T-helper 1 cell treated with Interleukin-12 subunit alpha and Interleukin-12 subunit beta and Interleukin-4 antibody, amounts not matched to agents 30 μg/mL and 1 μg/mL, for 36 hours (primary cell): ENCODE results near the gene HIPK2.
"Not testable (repeated sequence)": the region's sequence is repeated elsewhere in the genome, so short reads cannot be mapped to it uniquely, and the experiment has no call there.

Experiments used
- H3K27ac Mint-ChIP-seq: one replicate; pipeline ENCODE4 v1.8.0; 2021; ENCODE audit warnings: mild to moderate bottlenecking, mixed read lengths
- H3K27me3 Mint-ChIP-seq: one replicate; pipeline ENCODE4 v1.8.0; 2021; ENCODE audit warnings: low read depth, mixed read lengths
- H3K36me3 Mint-ChIP-seq: one replicate; pipeline ENCODE4 v1.8.0; 2021; ENCODE audit warnings: low read depth, mixed read lengths
- H3K4me1 Mint-ChIP-seq: one replicate; pipeline ENCODE4 v1.8.0; 2021; ENCODE audit warnings: low read depth, mixed read lengths
- H3K4me3 Mint-ChIP-seq: one replicate; pipeline ENCODE4 v1.8.0; 2021; ENCODE audit warnings: mild to moderate bottlenecking, moderate library complexity, mixed read lengths
- H3K9me3 Mint-ChIP-seq: one replicate; pipeline ENCODE4 v1.8.0; 2021; ENCODE audit warnings: mixed read lengths

HIPK2 gene

DNA sequence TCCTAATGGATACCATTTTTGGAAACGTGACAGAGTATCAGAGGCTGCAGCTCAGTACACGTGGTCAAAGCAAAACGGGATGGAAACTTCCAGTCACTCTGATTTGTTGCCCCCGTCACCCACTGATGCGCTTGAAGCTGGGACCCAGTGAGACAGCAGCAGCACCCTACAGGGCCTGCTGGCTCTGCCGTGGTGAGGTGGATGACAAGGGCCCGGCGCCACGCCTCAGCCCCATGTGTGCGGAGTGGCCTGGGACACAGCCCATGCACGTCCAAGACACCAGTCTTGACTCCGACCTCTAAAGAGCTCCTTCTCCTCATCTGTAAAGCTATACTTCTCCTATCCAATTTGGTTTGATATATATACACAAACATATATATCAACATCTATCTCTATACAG lies 215.3 kb downstream of the HIPK2 start:
- Mint-ChIP-seq H3K4me3 (no peak overlapping the region), H3K27ac (no peak overlapping the region), H3K27me3 (peaks cover 5% of the 10 kb centered on the region), H3K9me3 (peaks cover 3% of the 10 kb centered on the region), H3K4me1 (no peaks in the 10 kb centered on the region), H3K36me3 (no peaks in the 10 kb centered on the region)

DNA sequence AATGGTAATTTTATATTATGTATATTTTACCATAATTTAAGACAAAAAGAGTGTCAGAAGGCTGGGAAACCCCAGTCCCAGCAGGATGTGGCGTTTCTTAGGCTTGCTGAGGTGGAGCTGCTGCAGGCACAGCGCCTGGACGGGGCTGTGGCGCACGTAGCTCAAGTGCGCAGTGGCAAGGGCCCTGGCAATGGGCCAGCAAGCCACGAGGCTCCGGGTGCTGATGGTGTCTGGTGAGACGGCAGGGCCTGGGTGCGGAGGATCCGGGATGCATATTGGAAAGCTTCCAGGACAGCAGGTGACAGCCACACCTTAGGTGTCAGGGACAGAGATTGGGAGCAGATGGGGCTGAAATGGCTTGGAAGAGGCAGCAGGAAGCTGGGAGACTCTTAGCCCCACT lies 217.1 kb downstream of the HIPK2 start:
- peaks cover 14% of the 10 kb centered on the region for H3K27me3 Mint-ChIP-seq
- H3K4me1 Mint-ChIP-seq = no peaks in the 10 kb centered on the region
- H3K4me3 Mint-ChIP-seq = no peak overlapping the region
- peaks cover 3% of the 10 kb centered on the region for H3K9me3 Mint-ChIP-seq
- H3K36me3 Mint-ChIP-seq = no peaks in the 10 kb centered on the region
- H3K27ac Mint-ChIP-seq = no peak overlapping the region

DNA sequence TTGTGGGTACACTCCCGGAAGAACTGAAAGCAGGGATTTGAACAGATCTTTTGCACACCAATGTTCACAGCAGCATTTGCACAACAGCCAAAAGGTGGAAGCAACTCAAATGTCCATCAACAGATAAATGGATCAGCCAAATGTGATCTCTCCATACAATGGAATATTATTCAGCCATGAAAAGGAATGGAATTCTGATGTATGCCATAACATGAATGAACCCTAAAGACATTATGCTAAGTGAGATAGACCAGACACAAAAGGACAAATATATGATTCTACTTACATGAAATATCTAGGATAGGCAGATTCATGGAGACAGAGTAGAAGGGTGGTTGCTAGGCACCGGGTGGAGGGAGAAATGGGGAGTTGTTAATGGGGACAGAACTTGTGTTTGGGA lies 217.6 kb downstream of the HIPK2 start:
- H3K4me3 Mint-ChIP-seq = no peak overlapping the region
- peaks cover 3% of the 10 kb centered on the region for H3K9me3 Mint-ChIP-seq
- H3K27me3 Mint-ChIP-seq = peaks cover 16% of the 10 kb centered on the region
- H3K4me1 Mint-ChIP-seq = no peaks in the 10 kb centered on the region
- H3K27ac Mint-ChIP-seq = no peak overlapping the region
- H3K36me3 Mint-ChIP-seq = no peaks in the 10 kb centered on the region

DNA sequence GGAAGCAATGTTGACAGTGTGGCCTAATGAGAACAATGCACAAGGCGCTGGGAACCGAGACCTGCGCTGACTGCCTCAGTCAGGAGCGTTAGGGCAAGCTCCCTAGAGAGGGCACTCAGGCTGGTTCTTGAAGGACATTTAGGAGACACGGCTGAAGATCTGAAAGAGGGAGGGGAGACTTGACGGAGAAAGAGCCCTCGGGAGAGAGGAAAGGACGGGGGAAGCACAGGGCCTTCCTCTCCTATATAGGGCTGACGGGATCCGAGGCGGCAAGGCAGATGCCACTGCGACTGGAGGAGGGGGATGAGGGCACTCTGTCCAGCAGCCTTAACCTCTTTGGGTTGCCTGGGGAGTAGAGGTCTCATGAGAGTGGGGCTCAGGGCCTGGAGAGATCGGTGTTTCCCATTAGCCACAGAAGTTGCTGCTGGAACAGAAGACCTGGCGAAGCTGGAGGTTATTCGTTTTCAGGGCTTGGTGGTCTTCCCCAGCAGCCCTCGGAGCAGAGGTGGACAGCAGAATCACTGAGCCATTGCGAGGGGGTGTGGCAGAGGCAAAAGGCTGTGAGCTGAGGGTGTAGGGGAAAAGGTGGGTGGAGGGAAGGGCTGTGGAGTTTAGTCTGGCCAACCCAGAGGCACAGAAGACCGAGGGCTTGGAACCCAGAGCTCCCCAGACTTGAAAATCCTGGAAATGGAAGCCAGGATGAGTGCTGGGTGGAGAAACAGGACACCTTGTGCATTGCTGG lies 218.3 kb downstream of the HIPK2 start:
- H3K27ac Mint-ChIP-seq = no peak overlapping the region

DNA sequence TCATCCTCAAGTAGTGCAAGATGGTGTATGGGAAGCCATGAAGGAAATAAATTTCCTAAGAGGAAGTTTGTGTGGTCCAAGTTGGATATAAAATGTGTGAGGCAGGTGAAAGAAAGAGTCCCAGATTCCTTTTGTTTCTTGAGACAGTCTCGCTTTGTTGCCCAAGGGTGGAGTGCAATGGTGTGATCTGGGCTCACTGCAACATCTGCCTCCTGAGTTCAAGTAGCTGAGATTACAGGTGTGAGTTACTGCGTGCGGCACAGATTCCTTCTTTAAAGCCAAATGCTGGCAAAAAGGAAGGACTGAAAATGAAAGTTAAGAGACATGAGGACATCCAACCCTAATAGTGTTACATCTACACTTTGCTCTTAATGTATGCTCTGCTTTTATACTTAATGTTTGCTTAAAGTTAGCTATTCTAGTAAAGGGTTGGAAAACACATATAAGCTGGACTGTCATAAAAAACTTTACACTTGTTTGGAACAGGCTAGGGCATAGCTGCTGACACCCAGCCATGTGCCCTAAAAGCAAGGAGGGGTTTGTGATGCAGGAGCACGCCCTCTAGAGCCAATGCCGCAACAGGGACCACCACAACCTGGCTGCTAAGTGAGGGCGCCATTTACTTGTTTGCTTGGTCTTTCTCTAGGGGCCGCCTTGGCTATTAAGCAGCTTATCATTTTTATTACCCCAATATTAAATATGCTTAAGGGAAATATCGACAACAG lies 219.8 kb downstream of the HIPK2 start:
- peaks cover 26% of the 10 kb centered on the region for H3K27me3 Mint-ChIP-seq

More for the DNA sequence above, 218.3 kb downstream of the HIPK2 start:
- Mint-ChIP-seq H3K36me3 (no peaks in the 10 kb centered on the region), H3K4me1 (no peaks in the 10 kb centered on the region), H3K27me3 (peaks cover 19% of the 10 kb centered on the region), H3K4me3 (no peak overlapping the region), H3K9me3 (peaks cover 3% of the 10 kb centered on the region)

DNA sequence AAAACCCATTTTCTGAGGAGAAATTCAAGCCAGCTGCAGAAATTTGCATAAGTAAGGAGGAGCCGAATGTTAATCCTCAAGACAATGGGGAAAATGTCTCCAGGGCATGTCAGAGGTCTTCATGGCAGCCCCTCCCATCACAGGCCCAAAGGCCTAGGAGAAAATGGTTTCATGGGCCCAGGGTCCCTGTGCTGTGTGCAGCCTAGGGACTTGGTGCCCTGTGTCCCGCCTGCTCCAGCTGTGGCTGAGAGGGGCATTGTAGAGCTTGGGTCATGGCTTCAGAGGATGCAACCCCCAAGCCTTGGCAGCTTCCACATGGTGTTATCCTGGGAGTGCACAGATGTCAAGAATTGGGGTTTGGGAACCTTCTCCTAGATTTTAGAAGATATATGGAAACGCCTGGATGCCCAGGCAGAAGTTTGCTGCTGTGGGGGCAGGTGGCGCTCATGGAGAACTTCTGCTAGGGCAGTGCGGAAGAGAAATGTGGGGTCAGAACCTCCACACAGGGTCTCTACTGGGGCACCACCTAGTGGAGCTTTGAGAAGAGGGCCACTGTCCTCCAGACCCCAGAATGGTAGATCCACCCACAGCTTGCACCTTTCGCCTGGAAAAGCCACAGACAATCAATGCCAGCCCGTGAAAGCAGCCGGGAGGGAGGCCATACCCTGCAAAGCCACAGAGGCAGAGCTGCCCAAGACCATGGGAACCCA lies 223.7 kb downstream of the HIPK2 start:
- not testable (repeated sequence) for H3K4me1 Mint-ChIP-seq, H3K9me3 Mint-ChIP-seq, H3K4me3 Mint-ChIP-seq, H3K36me3 Mint-ChIP-seq, H3K27ac Mint-ChIP-seq
- peaks cover 32% of the 10 kb centered on the region for H3K27me3 Mint-ChIP-seq

More for the DNA sequence above, 219.8 kb downstream of the HIPK2 start:
- Mint-ChIP-seq H3K4me1 (no peaks in the 10 kb centered on the region), H3K36me3 (no peaks in the 10 kb centered on the region), H3K9me3 (peaks cover 3% of the 10 kb centered on the region), H3K4me3 (no peak overlapping the region), H3K27ac (no peak overlapping the region)

DNA sequence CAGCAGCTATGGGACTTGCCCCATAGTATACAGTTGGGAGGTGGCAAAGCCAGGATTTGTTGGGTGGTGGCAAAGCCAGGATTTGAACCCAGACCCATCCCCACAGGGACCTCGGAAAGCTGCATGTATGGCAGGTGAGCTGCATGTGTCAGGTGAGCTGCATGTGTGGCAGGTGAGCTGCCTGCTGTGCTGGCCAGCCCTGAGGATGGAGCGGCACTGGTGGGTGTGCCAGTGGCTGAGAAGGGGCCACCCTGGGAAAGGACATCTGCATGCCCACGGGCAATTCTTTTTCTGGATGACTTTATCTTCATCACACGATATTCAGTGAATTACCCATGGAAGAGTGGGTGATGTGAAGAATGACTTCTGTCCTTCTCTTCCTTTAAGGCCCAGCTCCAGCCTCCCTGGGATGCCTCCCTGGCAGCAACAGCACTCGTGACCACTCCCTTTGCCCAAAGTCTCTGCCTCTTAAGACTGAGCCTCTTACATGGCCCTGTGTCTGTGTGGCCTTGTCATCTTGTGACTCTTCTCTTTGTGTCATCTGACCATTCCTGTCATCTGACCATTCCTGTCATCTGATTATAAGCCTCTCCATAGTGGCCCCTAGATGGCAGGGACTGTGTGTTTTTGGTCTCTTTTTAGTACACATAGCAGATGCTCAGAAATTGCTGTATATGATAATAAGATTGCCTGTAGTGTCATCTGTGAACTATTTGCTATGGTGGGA lies 229.3 kb downstream of the HIPK2 start:
- peaks cover 10% of the 10 kb centered on the region for H3K27me3 Mint-ChIP-seq
- no peak overlapping the region for H3K4me3 Mint-ChIP-seq
- no peaks in the 10 kb centered on the region for H3K36me3 Mint-ChIP-seq
- H3K27ac Mint-ChIP-seq = no peak overlapping the region
- no peaks in the 10 kb centered on the region for H3K9me3 Mint-ChIP-seq
- no peaks in the 10 kb centered on the region for H3K4me1 Mint-ChIP-seq

DNA sequence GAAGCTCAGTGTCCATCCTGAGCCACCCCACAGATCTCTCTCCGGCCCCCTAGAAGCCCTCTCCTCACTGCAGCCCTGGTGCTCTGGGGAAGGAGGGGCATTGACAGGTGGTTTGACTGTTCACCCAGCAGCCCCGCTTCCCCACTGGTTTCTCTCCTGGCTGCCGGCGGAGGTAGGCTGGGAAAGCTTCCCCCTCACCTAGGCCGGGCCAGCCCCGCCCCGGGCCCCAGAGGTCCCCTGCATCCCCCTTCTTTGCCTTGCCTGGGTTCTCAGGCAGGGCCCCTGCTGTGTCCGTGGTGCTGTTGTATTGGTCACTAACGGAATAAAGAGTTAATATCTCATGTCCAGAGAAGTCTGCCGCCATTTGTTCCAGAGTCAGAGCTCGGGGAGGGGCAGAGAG lies 233.2 kb downstream of the HIPK2 start:
- Mint-ChIP-seq H3K4me1 (no peaks in the 10 kb centered on the region), H3K27ac (no peak overlapping the region), H3K27me3 (no peaks in the 10 kb centered on the region), H3K9me3 (no peaks in the 10 kb centered on the region), H3K36me3 (no peaks in the 10 kb centered on the region), H3K4me3 (no peak overlapping the region)

DNA sequence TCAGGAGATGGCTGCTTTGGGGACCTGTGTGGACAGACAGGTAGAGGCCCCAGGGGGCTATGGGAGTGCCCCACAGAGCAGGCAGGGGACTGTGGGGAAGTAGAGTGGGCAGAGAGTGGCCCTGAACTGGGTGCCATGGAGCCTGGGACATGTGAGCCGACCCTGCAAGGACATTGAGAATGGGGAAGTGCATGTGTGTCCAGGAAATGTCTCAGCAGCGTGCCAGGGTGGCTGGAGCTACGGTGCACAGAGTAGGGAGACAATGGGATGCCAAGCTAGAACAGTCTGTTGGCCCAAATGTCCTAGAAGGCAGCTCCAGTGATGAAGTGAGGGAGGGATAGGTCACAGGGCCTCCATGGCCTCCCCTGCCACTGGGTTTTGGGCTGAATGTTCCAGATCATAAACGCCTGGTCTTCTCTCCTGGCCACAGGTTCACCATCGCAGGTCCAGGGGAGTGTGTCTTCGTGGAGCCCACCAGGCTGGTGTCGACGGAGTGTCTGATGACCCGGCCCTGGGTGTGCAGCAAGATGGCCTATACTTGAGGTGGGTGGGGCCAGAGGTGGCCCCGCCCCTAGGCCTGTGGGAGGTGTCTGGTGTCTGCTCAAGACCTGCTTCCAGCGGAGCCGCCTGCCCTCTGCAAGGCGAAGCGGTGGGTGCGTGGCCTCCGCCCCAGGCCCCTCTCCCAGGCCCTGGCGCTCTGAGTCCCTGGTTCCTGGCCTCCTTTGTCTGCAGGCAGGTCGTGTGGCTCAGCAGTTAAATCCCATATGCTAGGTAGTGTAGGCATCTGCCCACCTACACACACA lies 233.8 kb downstream of the HIPK2 start:
- H3K4me3 Mint-ChIP-seq = no peak overlapping the region
- H3K27ac Mint-ChIP-seq = no peak overlapping the region
- H3K9me3 Mint-ChIP-seq = no peaks in the 10 kb centered on the region
- no peaks in the 10 kb centered on the region for H3K4me1 Mint-ChIP-seq
- H3K27me3 Mint-ChIP-seq = no peaks in the 10 kb centered on the region
- no peaks in the 10 kb centered on the region for H3K36me3 Mint-ChIP-seq

DNA sequence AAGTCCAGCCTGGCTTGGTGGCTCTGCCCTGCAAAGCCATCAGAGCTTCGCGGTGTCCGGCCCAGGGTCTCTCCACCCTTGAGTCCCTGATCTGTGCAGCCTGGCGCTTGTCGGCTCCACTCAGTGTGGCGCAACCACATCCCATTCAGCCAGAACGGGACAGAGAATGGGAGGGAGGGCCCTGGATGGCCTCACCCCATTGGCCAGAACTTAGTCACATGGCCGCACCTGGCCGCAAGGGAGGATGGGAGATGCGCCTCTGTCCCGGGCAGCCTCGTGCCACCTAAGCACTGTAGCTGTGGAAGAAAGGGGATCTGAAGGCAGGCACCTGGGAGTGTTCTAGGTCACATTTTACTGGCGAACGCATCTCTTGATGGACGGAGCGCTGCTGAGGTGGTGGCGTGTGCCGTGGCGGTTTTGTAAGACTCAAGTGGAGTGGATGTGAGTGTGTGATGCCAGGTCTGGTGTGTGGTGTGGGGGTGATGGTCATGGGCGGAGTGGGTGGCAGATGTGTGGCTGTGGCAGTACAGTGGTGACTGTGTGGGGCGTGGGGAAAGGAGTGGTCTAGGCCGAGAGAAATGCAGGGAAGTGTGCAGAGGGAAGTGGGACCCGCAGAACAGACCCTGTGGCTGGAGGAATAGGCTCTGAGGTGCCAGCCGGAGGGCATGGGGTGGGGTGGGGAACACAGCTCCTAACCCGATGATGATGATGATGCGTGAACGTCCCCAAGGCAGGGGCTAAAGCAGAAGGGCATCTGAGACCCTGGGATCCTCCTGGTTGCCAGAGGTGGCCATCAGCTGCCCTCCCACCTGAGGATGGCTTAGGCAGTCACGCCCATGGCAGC lies 235.3 kb downstream of the HIPK2 start:
- Mint-ChIP-seq H3K9me3 (no peaks in the 10 kb centered on the region), H3K27ac (no peak overlapping the region)

DNA sequence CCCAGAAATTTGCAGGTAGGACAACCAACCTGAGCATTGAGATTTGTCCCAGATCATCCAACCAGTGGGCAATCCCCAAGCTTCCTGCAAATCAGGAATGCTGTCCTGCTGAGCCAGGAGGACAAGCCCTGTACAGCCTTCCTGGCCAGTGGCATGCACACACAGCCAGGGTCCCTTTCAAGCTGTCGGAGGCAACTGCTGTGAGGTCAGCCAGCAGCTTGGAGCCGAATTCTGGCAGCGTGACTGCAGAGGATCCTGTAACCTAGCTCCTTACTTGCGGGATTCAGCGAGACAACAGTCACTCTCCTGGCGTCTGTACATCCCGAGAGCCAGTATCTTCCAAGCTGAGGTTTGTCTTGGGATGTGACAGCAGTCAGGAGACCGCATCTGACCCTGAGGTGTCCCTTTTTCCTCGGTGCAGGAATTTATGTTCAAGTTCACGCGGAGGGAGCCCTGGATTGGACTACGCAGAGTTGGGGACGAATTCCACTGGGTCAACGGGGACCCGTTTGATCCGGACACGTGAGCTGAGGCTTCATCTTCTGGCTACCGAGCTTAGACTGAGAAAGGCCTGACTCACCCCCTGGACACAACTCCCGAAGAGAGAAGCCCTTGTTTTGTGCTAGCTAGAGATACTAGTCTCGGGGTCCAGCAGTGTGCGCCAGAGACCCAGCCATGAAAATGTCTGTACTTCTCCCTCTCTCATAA lies 236.0 kb downstream of the HIPK2 start:
- no peak overlapping the region for H3K4me3 Mint-ChIP-seq
- no peaks in the 10 kb centered on the region for H3K36me3 Mint-ChIP-seq
- H3K4me1 Mint-ChIP-seq = no peaks in the 10 kb centered on the region
- peaks cover 9% of the 10 kb centered on the region for H3K27me3 Mint-ChIP-seq
- H3K9me3 Mint-ChIP-seq = no peaks in the 10 kb centered on the region
- H3K27ac Mint-ChIP-seq = no peak overlapping the region

More for the DNA sequence above, 235.3 kb downstream of the HIPK2 start:
- Mint-ChIP-seq H3K36me3 (no peaks in the 10 kb centered on the region), H3K4me3 (no peak overlapping the region), H3K4me1 (no peaks in the 10 kb centered on the region), H3K27me3 (peaks cover 2% of the 10 kb centered on the region)

DNA sequence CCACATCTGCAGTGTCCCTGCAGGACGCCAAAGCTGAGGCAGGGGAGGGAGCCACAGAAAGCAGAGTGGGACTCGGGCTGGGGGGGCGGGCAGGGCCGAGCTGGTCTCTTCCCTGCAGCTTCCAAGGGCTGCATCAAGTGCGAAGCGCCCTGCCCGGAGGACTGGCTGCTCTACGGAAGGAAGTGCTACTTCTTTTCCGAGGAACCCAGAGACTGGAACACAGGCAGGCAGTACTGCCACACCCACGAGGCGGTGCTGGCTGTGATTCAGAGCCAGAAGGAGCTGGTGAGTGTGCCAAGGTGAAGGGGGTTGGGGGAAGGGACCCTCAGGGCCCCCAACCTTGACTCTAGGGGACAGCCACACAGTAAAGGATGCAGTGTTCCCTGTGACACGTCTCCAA lies 237.6 kb downstream of the HIPK2 start:
- H3K4me1 Mint-ChIP-seq = no peaks in the 10 kb centered on the region
- no peaks in the 10 kb centered on the region for H3K36me3 Mint-ChIP-seq
- no peaks in the 10 kb centered on the region for H3K9me3 Mint-ChIP-seq
- no peak overlapping the region for H3K27ac Mint-ChIP-seq
- no peak overlapping the region for H3K4me3 Mint-ChIP-seq
- H3K27me3 Mint-ChIP-seq = peaks cover 9% of the 10 kb centered on the region
